Neuron (in vitro differentiated cells): ENCODE data around the gene NPEPPS.
"Not testable (repeated sequence)": the region's sequence is repeated elsewhere in the genome, so short reads cannot be mapped to it uniquely, and the experiment has no call there.

Experiments
- H2AFZ ChIP-seq: one replicate; pipeline ENCODE4 v1.6.1; 2013; ENCODE audit warnings: low read depth, mild to moderate bottlenecking, inconsistent platforms, low read length, moderate library complexity
- H3K27me3 ChIP-seq: one replicate; pipeline ENCODE4 v1.6.1; 2013; ENCODE audit warnings: low read length; ENCODE audit not compliant: insufficient read depth
- H3K36me3 ChIP-seq: one replicate; pipeline ENCODE4 v1.6.1; 2013; ENCODE audit warnings: low read length; ENCODE audit not compliant: insufficient read depth
- H3K4me1 ChIP-seq: one replicate; pipeline ENCODE4 v1.6.1; 2013; ENCODE audit warnings: low read length; ENCODE audit not compliant: insufficient read depth
- H3K4me3 ChIP-seq: 2 replicates; pipeline ENCODE4 v1.5.1; 2013; ENCODE audit warnings: mild to moderate bottlenecking, low read length, moderate library complexity
- H3K9me3 ChIP-seq: one replicate; pipeline ENCODE4 v1.6.1; 2013; ENCODE audit warnings: low read length

Gene NPEPPS

GRCh38 chr17:47530557-47531232 lies at the start of gene NPEPPS:
TSS of gene NPEPPS (plus strand) at chr17:47531108. CDS start at chr17:47531301, 193 bp downstream.
- not testable (repeated sequence) for H3K36me3 ChIP-seq, H2AFZ ChIP-seq, H3K4me1 ChIP-seq, H3K27me3 ChIP-seq, H3K9me3 ChIP-seq
- peak within 1 kb of the TSS; percentile 90 for H3K4me3 ChIP-seq

- not testable (repeated sequence) for H2AFZ ChIP-seq, H3K27me3 ChIP-seq, H3K9me3 ChIP-seq, H3K4me1 ChIP-seq, H3K36me3 ChIP-seq
- peak overlapping the region; percentile 59 for H3K4me3 ChIP-seq
These were observed 39.1 kb upstream of the NPEPPS start for GRCh38 chr17:47491841-47492212.

- not testable (repeated sequence) for H3K4me1 ChIP-seq, H2AFZ ChIP-seq, H3K27me3 ChIP-seq, H3K9me3 ChIP-seq, H3K4me3 ChIP-seq, H3K36me3 ChIP-seq
These were observed 31.8 kb upstream of the NPEPPS start for GRCh38 chr17:47499074-47499473.

GRCh38 chr17:47499494-47499893 lies 31.4 kb upstream of the NPEPPS start:
- not testable (repeated sequence) for H3K9me3 ChIP-seq, H3K4me3 ChIP-seq, H3K36me3 ChIP-seq, H3K27me3 ChIP-seq, H3K4me1 ChIP-seq, H2AFZ ChIP-seq

GRCh38 chr17:47500620-47501019 lies 30.3 kb upstream of the NPEPPS start:
- not testable (repeated sequence) for H3K4me3 ChIP-seq, H3K27me3 ChIP-seq, H3K9me3 ChIP-seq, H2AFZ ChIP-seq, H3K4me1 ChIP-seq, H3K36me3 ChIP-seq

GRCh38 chr17:47502122-47502731 lies 28.7 kb upstream of the NPEPPS start:
- H3K9me3 ChIP-seq, H3K36me3 ChIP-seq, H3K4me3 ChIP-seq, H3K4me1 ChIP-seq, H3K27me3 ChIP-seq, H2AFZ ChIP-seq: not testable (repeated sequence)

GRCh38 chr17:47502776-47503455 lies 28.0 kb upstream of the NPEPPS start:
- H2AFZ ChIP-seq, H3K36me3 ChIP-seq, H3K9me3 ChIP-seq, H3K4me1 ChIP-seq, H3K27me3 ChIP-seq, H3K4me3 ChIP-seq: not testable (repeated sequence)

GRCh38 chr17:47511701-47512146 lies 19.2 kb upstream of the NPEPPS start:
- not testable (repeated sequence) for H3K36me3 ChIP-seq, H3K4me3 ChIP-seq, H2AFZ ChIP-seq, H3K9me3 ChIP-seq, H3K4me1 ChIP-seq, H3K27me3 ChIP-seq

- H3K9me3 ChIP-seq, H3K4me1 ChIP-seq, H2AFZ ChIP-seq, H3K4me3 ChIP-seq, H3K36me3 ChIP-seq, H3K27me3 ChIP-seq: not testable (repeated sequence)
These were observed 17.6 kb upstream of the NPEPPS start for GRCh38 chr17:47513301-47513700.

- not testable (repeated sequence) for H3K4me1 ChIP-seq, H3K36me3 ChIP-seq, H3K4me3 ChIP-seq, H2AFZ ChIP-seq, H3K9me3 ChIP-seq, H3K27me3 ChIP-seq
These were observed 12.0 kb upstream of the NPEPPS start for GRCh38 chr17:47518880-47519279.

GRCh38 chr17:47519365-47519764 lies 11.5 kb upstream of the NPEPPS start:
- H2AFZ ChIP-seq, H3K36me3 ChIP-seq, H3K27me3 ChIP-seq, H3K4me1 ChIP-seq, H3K4me3 ChIP-seq, H3K9me3 ChIP-seq: not testable (repeated sequence)

GRCh38 chr17:47520279-47520678 lies 10.6 kb upstream of the NPEPPS start:
- H3K27me3 ChIP-seq, H2AFZ ChIP-seq, H3K36me3 ChIP-seq, H3K4me3 ChIP-seq, H3K9me3 ChIP-seq, H3K4me1 ChIP-seq: not testable (repeated sequence)

GRCh38 chr17:47521434-47521833 lies 9.5 kb upstream of the NPEPPS start:
- not testable (repeated sequence) for H3K4me3 ChIP-seq, H3K4me1 ChIP-seq, H3K27me3 ChIP-seq, H2AFZ ChIP-seq, H3K9me3 ChIP-seq, H3K36me3 ChIP-seq

- H3K4me1 ChIP-seq, H3K4me3 ChIP-seq: not testable (repeated sequence)
These were observed 8.6 kb upstream of the NPEPPS start for GRCh38 chr17:47522341-47522740.

More at GRCh38 chr17:47522341-47522740, 8.6 kb upstream of the NPEPPS start:
- not testable (repeated sequence) for H3K36me3 ChIP-seq, H3K9me3 ChIP-seq, H2AFZ ChIP-seq, H3K27me3 ChIP-seq
